K562 (cell line): ENCODE data around the gene DNAAF9. TPM values are rescaled to one million over a fixed set of nuclear protein-coding genes. Genes with fewer than 3 reads are reported as not detected.

Experiments
- ATAC-seq: fragments of 200-7000 bp; cut with Tn5 transposase; 3 replicates; pipeline ENCODE4 v1.9.1; 2020; ENCODE audit warnings: moderate library complexity
- BruUV-seq: library from RNA; stranded (reverse); fragments of 400-500 nt; replicated peaks from 2 replicates; lab custom pipeline; 2021; lab: Mats Ljungman, UMichigan
- CTCF ChIA-PET: fragments of 300-600 bp; formaldehyde crosslinking; extraction: SDS; loops from one replicate; lab custom pipeline; 2021; ENCODE audit warnings: low intra/inter-chr PET ratio; lab: Yijun Ruan, JAX
- POLR2A ChIA-PET: fragments of 300-600, 350-650 bp; sonication (Branson Sonifier 250); formaldehyde crosslinking; extraction: SDS; loops from one replicate; lab custom pipeline; 2021; ENCODE audit warnings: antibody characterized with exemption, inconsistent platforms; lab: Yijun Ruan, JAX
- DNase-seq, 4 experiments: peaks; one replicate each; pipeline versions ENCODE4 v3.0.0 to v3.0.0-alpha.2; 2011 to 2018; ENCODE audit warnings: low spot score in 3 of 4, mixed read lengths in 3 of 4; ENCODE audit errors: extremely low read depth in 1 of 4
- FAIRE-seq: peaks from 2 replicates; lab custom pipeline; 2011; peaks lifted over from hg19 to GRCh38; lab: Jason Lieb, UNC
- H2AFZ ChIP-seq: 2 replicates; pipeline ENCODE4 v1.6.0; 2011; ENCODE audit warnings: low read depth, low read length, control low read depth, inconsistent platforms
- H3K27ac ChIP-seq: fragments of 200-600 bp; 3 replicates; pipeline ENCODE4 v1.8.0; 2011; ENCODE audit warnings: low read depth, mild to moderate bottlenecking, control low read depth, inconsistent platforms, low read length, moderate library complexity, mixed read lengths; ENCODE audit errors: extremely low read depth
- H3K27me3 ChIP-seq, 2 experiments: fragments of 300-600 bp in 1 of 2; 2 replicates in 1 of 2; 3 replicates in 1 of 2; pipeline versions ENCODE4 v1.6.0 to v1.8.0; 2011; ENCODE audit warnings: inconsistent platforms in 2 of 2, low read length in 2 of 2, mild to moderate bottlenecking in 1 of 2, mixed read lengths in 1 of 2, moderate library complexity in 1 of 2; ENCODE audit not compliant: control insufficient read depth in 2 of 2, insufficient read depth in 2 of 2
- H3K36me3 ChIP-seq: fragments of 300-600 bp; 3 replicates; pipeline ENCODE4 v1.8.0; 2011; ENCODE audit warnings: mild to moderate bottlenecking, low read length, inconsistent platforms; ENCODE audit not compliant: control insufficient read depth, insufficient read depth
- H3K4me1 ChIP-seq, 2 experiments: fragments of 200-600 bp in 1 of 2; replicated peaks in 1 of 2; 2 replicates in 1 of 2; 3 replicates in 1 of 2; pipeline versions ENCODE4 v1.5.1 to v1.8.0; 2011; ENCODE audit warnings: inconsistent platforms in 2 of 2, low read length in 2 of 2, mild to moderate bottlenecking in 1 of 2, mixed read lengths in 1 of 2, moderate library complexity in 1 of 2; ENCODE audit not compliant: control insufficient read depth in 2 of 2, insufficient read depth in 2 of 2
- H3K4me2 ChIP-seq: 2 replicates; pipeline ENCODE4 v1.6.1; 2011; ENCODE audit warnings: low read length, control low read depth, inconsistent platforms, mixed read lengths; ENCODE audit not compliant: insufficient read depth
- H3K4me3 ChIP-seq: fragments of 200-600 bp; sonication (generic), shearing (Covaris generic); 2 replicates; pipeline ENCODE4 v1.5.1; 2016; ENCODE audit warnings: control low read depth, inconsistent platforms
- H3K79me2 ChIP-seq: fragments of 200-600 bp; 3 replicates; pipeline ENCODE4 v1.8.0; 2011; ENCODE audit warnings: low read length, inconsistent platforms; ENCODE audit not compliant: control insufficient read depth, insufficient read depth
- H3K9ac ChIP-seq, 2 experiments: 2 replicates each; pipeline versions ENCODE4 v1.6.0 to v1.6.1; 2011; ENCODE audit warnings: low read depth in 2 of 2, low read length in 2 of 2, control low read depth in 1 of 2, inconsistent platforms in 1 of 2, mild to moderate bottlenecking in 1 of 2, mixed read lengths in 1 of 2; ENCODE audit not compliant: insufficient read depth in 1 of 2
- H3K9me1 ChIP-seq: one replicate; pipeline ENCODE4 v1.6.0; 2011; ENCODE audit warnings: inconsistent platforms, mild to moderate bottlenecking, low read length, moderate library complexity; ENCODE audit not compliant: control insufficient read depth, insufficient read depth
- H3K9me3 ChIP-seq: replicated peaks from 2 replicates; pipeline ENCODE4 v1.5.1; 2011; ENCODE audit warnings: low read depth, low read length, inconsistent platforms; ENCODE audit not compliant: control insufficient read depth, insufficient read depth
- H4K20me1 ChIP-seq: replicated peaks from 2 replicates; pipeline ENCODE4 v1.6.1; 2011; ENCODE audit warnings: low read length, inconsistent platforms, mixed read lengths; ENCODE audit not compliant: control insufficient read depth, insufficient read depth
- ATF1 ChIP-seq, 2 experiments: fragments of 450-650 bp in 1 of 2; IDR thresholded peaks; 2 replicates each; pipeline ENCODE4 v1.6.1; 2016; ENCODE audit warnings: missing compliant biosample characterization in 1 of 2, missing genetic modification characterization in 1 of 2
- CBFA2T3 ChIP-seq: fragments of 450-650 bp; IDR thresholded peaks from 2 replicates; pipeline ENCODE4 v1.6.1; 2017
- CTCF ChIP-seq, 3 experiments: IDR thresholded peaks in 2 of 3; conservative IDR thresholded peaks in 1 of 3; 2 replicates each; pipeline ENCODE4 v1.5.1; 2011 to 2012; ENCODE audit warnings: low read length in 3 of 3, mild to moderate bottlenecking in 3 of 3, control low read depth in 2 of 3, improper control_type of control experiment in 1 of 3, inconsistent platforms in 1 of 3, low read depth in 1 of 3, mixed read lengths in 1 of 3, moderate library complexity in 1 of 3; ENCODE audit not compliant: insufficient read depth in 2 of 3
- POLR2AphosphoS2 ChIP-seq: IDR thresholded peaks from 2 replicates; pipeline ENCODE4 v1.6.1; 2012; ENCODE audit warnings: low read length, improper control_type of control experiment
- RBM34 ChIP-seq: fragments of 200-400 bp; formaldehyde crosslinking; IDR thresholded peaks from 2 replicates; pipeline ENCODE4 v1.6.1; 2018; ENCODE audit warnings: low read length, borderline replicate concordance; ENCODE audit not compliant: insufficient read depth
- SREBF1 ChIP-seq: fragments of 150-350 bp; IDR thresholded peaks from 2 replicates; pipeline ENCODE4 v1.6.1; 2014; ENCODE audit warnings: antibody characterized with exemption, low read depth, low read length, borderline replicate concordance
- ZNF133 ChIP-seq: fragments of 250-450 bp; sonication (Bioruptor Pico); IDR thresholded peaks from 2 replicates; pipeline ENCODE4 v1.4.0; 2020; ENCODE audit warnings: mild to moderate bottlenecking
- ZNF134 ChIP-seq: fragments of 250-450 bp; sonication (Bioruptor Pico); conservative IDR thresholded peaks from 2 replicates; pipeline ENCODE4 v1.4.0; 2020
- ZNF512 ChIP-seq: IDR thresholded peaks from 2 replicates; pipeline ENCODE4 v1.6.1; 2016; ENCODE audit warnings: missing genetic modification characterization, missing compliant biosample characterization
- ZNF764 ChIP-seq: fragments of 250-450 bp; sonication (Bioruptor Pico); IDR thresholded peaks from 2 replicates; pipeline ENCODE4 v1.4.0; 2020; ENCODE audit warnings: low read depth, mild to moderate bottlenecking, moderate library complexity
- in situ Hi-C: fragments of 300-500 bp; cut with MboI; formaldehyde crosslinking; loops from 4 replicates; pipeline ENCODE4 v1.15.0; 2018; ENCODE audit warnings: inconsistent platforms, mixed read lengths
- intact Hi-C: fragments of 100-400 bp; cut with micrococcal nuclease; formaldehyde crosslinking; loops from 2 replicates; pipeline ENCODE4 v1.14.2; 2022
- polyA plus RNA-seq, 8 experiments: library from polyadenylated mRNA; depleted of rRNA in 4 of 8; stranded (reverse) in 5 of 8; unstranded in 3 of 8; fragments of >200 nt; fragmentation: Nextera tagmentation in 2 of 8; fragmentation: Illumina TruSeq in 1 of 8; extraction: Ambion mirVana in 2 of 8; extraction: Trizol in 1 of 8; gene quantifications; 2 replicates each; pipeline versions ENCODE4 v1.2.1 to v1.2.3, GENCODE V29; 2011 to 2014; ENCODE audit warnings: inconsistent platforms in 1 of 8, missing spikeins in 1 of 8
- total RNA-seq, 7 experiments: library from RNA; depleted of rRNA in 6 of 7; stranded (reverse); fragments of >200 nt in 6 of 7; fragmentation: Illumina TruSeq in 2 of 7; extraction: Trizol in 2 of 7; gene quantifications; 2 replicates each; pipeline versions ENCODE4 v1.2.1 to v1.2.3, GENCODE V29; 2011 to 2021; ENCODE audit warnings: low replicate concordance in 1 of 7

The DNAAF9 gene
- total and polyA plus RNA-seq, 9 of the 15 experiments (the other 6 are each of a cell fraction or from before 2014, with no cell fraction given), result 0.42 to 2.9 (median 1.9) TPM

- no peak overlapping the region for H3K27ac ChIP-seq
- H3K36me3 ChIP-seq, result peaks cover 24% of the 10 kb centered on the region; the same call in 2 of the 3 replicates
- no peaks in the 10 kb centered on the region for H3K27me3 ChIP-seq
- no peak overlapping the region for H3K4me3 ChIP-seq
- TF ChIP-seq RBM34, result no peak
- no peak for TF ChIP-seq POLR2AphosphoS2
- TF ChIP-seq ZNF512 (tag), result no peak
- TF ChIP-seq ATF1 (CRISPR knock-in tag; IDR thresholded peaks at IDR 0.05), result no peak
- TF ChIP-seq ATF1 (tag; IDR thresholded peaks at IDR 0.05), result no peak
- no peak for TF ChIP-seq ZNF133
- TF ChIP-seq SREBF1, result no peak
- no peak for TF ChIP-seq ZNF764 (CRISPR knock-in tag)
- no peak for TF ChIP-seq ZNF134
- TF ChIP-seq CTCF (IDR thresholded peaks at IDR 0.05 in 2 of 3, conservative IDR thresholded peaks at IDR 0.05 in 1 of 3; ENCODE audit: insufficient read depth in 2 of 3, low read depth in 1 of 3, low read length in 3 of 3), result no peak
- no peak for TF ChIP-seq CBFA2T3
- no peak overlapping the region for H3K4me2 ChIP-seq
- no peaks in the 10 kb centered on the region for H3K9me3 ChIP-seq
- FAIRE-seq, result no peak
- in situ Hi-C loops, result no loop called here
- H2AFZ ChIP-seq, result no peak overlapping the region
- no peak for DNase-seq
- CTCF ChIA-PET, result no interaction called here
- H3K9ac ChIP-seq, result no peak overlapping the region
- POLR2A ChIA-PET, result interaction anchor here (0.5 kb wide), 1 partner anchor 97 kb away, joined by 3 read pairs; no protein-coding TSS in a partner anchor
- H3K9me1 ChIP-seq, result no peaks in the 10 kb centered on the region
- H3K4me1 ChIP-seq, result no peaks in the 10 kb centered on the region
- H3K79me2 ChIP-seq, result no peaks in the 10 kb centered on the region
- ATAC-seq, result no peak
- BruUV-seq, result no TSS peak
- intact Hi-C loops, result no loop called here
- H4K20me1 ChIP-seq, result no peaks in the 10 kb centered on the region
Measured at GRCh38 chr20:3374296-3374695, 33.2 kb downstream of the DNAAF9 start.
